ENCODE measurements around the gene ZBTB6. TPM values are rescaled to one million over a fixed set of nuclear protein-coding genes. Genes with fewer than 3 reads are reported as not detected.
"Not testable (repeated sequence)": the region's sequence is repeated elsewhere in the genome, so short reads cannot be mapped to it uniquely, and the experiment has no call there.

ZBTB6 gene
- total RNA-seq, 1 experiment from 2014 or later = 8.5 TPM

GRCh38 chr9:122879443-122879842, 33.7 kb downstream of the ZBTB6 start:
- ChIA-PET POLR2A (interaction anchor here (0.5 kb wide), 1 partner anchor 17 kb away, joined by 3 read pairs; no protein-coding TSS in a partner anchor), CTCF (interaction anchor here (0.6 kb wide), 1 partner anchor 124 kb away, joined by 6 read pairs; no protein-coding TSS in a partner anchor)
- H3K4me3 Mint-ChIP-seq (ENCODE audit: unreplicated experiment) = no peak overlapping the region
- no TSS peak for BruUV-seq (replicated peaks)
- H3K4me1 Mint-ChIP-seq (ENCODE audit: insufficient read depth, unreplicated experiment) = no peaks in the 10 kb centered on the region
- peaks cover 89% of the 10 kb centered on the region for H3K36me3 Mint-ChIP-seq (ENCODE audit: insufficient read depth, unreplicated experiment)
- no peaks in the 10 kb centered on the region for H3K9me3 Mint-ChIP-seq (ENCODE audit: unreplicated experiment)
- no peak for TF ChIP-seq CTCF (IDR thresholded peaks at IDR 0.05; ENCODE audit: unreplicated experiment)
- no peaks in the 10 kb centered on the region for H3K27me3 Mint-ChIP-seq (ENCODE audit: insufficient read depth, unreplicated experiment)
- no peak for DNase-seq (ENCODE audit: unreplicated experiment)
- no peak overlapping the region for H3K27ac Mint-ChIP-seq (ENCODE audit: low read depth, unreplicated experiment)
- intact Hi-C loops (cut with micrococcal nuclease) = no loop called here

GRCh38 chr9:122875523-122875922, 37.6 kb downstream of the ZBTB6 start:
- peak overlapping the region; percentile 10 for H3K27ac Mint-ChIP-seq (ENCODE audit: low read depth, unreplicated experiment)
- no peak for DNase-seq (ENCODE audit: unreplicated experiment)
- no peak overlapping the region for H3K4me3 Mint-ChIP-seq (ENCODE audit: unreplicated experiment)
- H3K27me3 Mint-ChIP-seq (ENCODE audit: insufficient read depth, unreplicated experiment) = no peaks in the 10 kb centered on the region
- H3K36me3 Mint-ChIP-seq (ENCODE audit: insufficient read depth, unreplicated experiment) = peaks cover 85% of the 10 kb centered on the region
- no peaks in the 10 kb centered on the region for H3K4me1 Mint-ChIP-seq (ENCODE audit: insufficient read depth, unreplicated experiment)
- TF ChIP-seq CTCF (IDR thresholded peaks at IDR 0.05; ENCODE audit: unreplicated experiment) = no peak
- H3K9me3 Mint-ChIP-seq (ENCODE audit: unreplicated experiment) = no peaks in the 10 kb centered on the region
- CTCF ChIA-PET = interaction anchor here (1.5 kb wide), 1 partner anchor 21 kb away, joined by 4 read pairs; no protein-coding TSS in a partner anchor
- POLR2A ChIA-PET = interaction anchor here (1.1 kb wide), 1 partner anchor 38 kb away, joined by 3 read pairs; the partner anchor contains the start of gene ZBTB6
- intact Hi-C loops (cut with micrococcal nuclease) = no loop called here
- no TSS peak for BruUV-seq (replicated peaks)

DNA sequence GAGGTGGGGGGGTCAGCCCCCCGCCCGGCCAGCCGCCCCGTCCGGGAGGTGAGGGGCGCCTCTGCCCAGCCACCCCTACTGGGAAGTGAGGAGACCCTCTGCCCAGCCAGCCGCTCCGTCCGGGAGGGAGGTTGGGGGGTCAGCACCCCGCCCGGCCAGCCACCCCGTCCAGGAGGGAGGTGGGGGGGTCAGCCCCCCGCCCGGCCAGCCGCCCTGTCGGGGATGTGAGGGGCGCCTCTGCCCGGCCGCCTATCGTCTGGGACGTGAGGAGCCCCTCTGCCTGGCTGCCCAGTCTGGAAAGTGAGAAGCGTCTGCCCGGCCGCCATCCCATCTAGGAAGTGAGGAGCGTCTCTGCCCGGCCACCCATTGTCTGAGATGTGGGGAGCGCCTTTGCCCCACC, 45.8 kb downstream of the ZBTB6 start:
- intact Hi-C loops (cut with micrococcal nuclease); H3K27me3 Mint-ChIP-seq (ENCODE audit: insufficient read depth, unreplicated experiment); H3K9me3 Mint-ChIP-seq (ENCODE audit: unreplicated experiment); BruUV-seq (replicated peaks); CTCF ChIA-PET; H3K27ac Mint-ChIP-seq (ENCODE audit: low read depth, unreplicated experiment); POLR2A ChIA-PET; H3K4me3 Mint-ChIP-seq (ENCODE audit: unreplicated experiment); DNase-seq (ENCODE audit: unreplicated experiment); H3K4me1 Mint-ChIP-seq (ENCODE audit: insufficient read depth, unreplicated experiment): not testable (repeated sequence)
- H3K36me3 Mint-ChIP-seq (ENCODE audit: insufficient read depth, unreplicated experiment) = peaks cover 66% of the 10 kb centered on the region

- DNase-seq (ENCODE audit: unreplicated experiment) = no peak
- Mint-ChIP-seq H3K4me3 (ENCODE audit: unreplicated experiment) (no peak overlapping the region), H3K9me3 (ENCODE audit: unreplicated experiment) (no peaks in the 10 kb centered on the region), H3K27me3 (ENCODE audit: insufficient read depth, unreplicated experiment) (no peaks in the 10 kb centered on the region), H3K4me1 (ENCODE audit: insufficient read depth, unreplicated experiment) (no peaks in the 10 kb centered on the region), H3K36me3 (ENCODE audit: insufficient read depth, unreplicated experiment) (peaks cover 73% of the 10 kb centered on the region), H3K27ac (ENCODE audit: low read depth, unreplicated experiment) (no peak overlapping the region)
- TF ChIP-seq CTCF (IDR thresholded peaks at IDR 0.05; ENCODE audit: unreplicated experiment) = no peak
- no TSS peak for BruUV-seq (replicated peaks)
- ChIA-PET CTCF (interaction anchor here (0.6 kb wide), 1 partner anchor 333 kb away, joined by 3 read pairs; no protein-coding TSS in a partner anchor), POLR2A (no interaction called here)
- intact Hi-C loops (cut with micrococcal nuclease) = no loop called here
Observed at GRCh38 chr9:122866079-122866478, 47.0 kb downstream of the ZBTB6 start.

DNA sequence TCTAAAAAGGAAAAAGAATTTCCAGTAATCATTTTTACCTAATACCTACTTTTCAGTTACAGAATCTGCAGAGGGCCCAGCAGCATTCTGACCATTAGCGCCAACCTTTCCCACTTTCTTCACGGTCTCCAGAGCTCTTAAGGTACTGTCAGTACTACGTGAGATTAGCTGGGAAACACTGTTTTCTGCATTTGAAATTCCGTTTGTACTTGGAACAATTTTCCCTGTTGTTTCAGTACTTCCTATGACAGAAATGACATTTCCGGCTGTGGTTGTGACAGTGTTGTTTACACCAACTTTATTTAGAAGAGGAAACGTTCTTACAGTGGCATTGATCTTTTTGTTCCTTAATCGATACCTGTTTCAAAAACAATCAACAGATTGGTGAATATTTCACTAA, 47.8 kb downstream of the ZBTB6 start:
- POLR2A ChIA-PET = no interaction called here
- H3K27ac Mint-ChIP-seq (ENCODE audit: low read depth, unreplicated experiment) = no peak overlapping the region
- H3K4me1 Mint-ChIP-seq (ENCODE audit: insufficient read depth, unreplicated experiment) = no peaks in the 10 kb centered on the region
- H3K9me3 Mint-ChIP-seq (ENCODE audit: unreplicated experiment) = no peaks in the 10 kb centered on the region
- TF ChIP-seq CTCF (IDR thresholded peaks at IDR 0.05; ENCODE audit: unreplicated experiment) = no peak
- H3K27me3 Mint-ChIP-seq (ENCODE audit: insufficient read depth, unreplicated experiment) = no peaks in the 10 kb centered on the region
- DNase-seq (ENCODE audit: unreplicated experiment) = no peak
- intact Hi-C loops (cut with micrococcal nuclease) = no loop called here
- no peak overlapping the region for H3K4me3 Mint-ChIP-seq (ENCODE audit: unreplicated experiment)
- peaks cover 69% of the 10 kb centered on the region for H3K36me3 Mint-ChIP-seq (ENCODE audit: insufficient read depth, unreplicated experiment)
- CTCF ChIA-PET = interaction anchor here (0.6 kb wide), 1 partner anchor 231 kb away, joined by 3 read pairs; no protein-coding TSS in a partner anchor
- no TSS peak for BruUV-seq (replicated peaks)

Measured in MCF 10A (cell line).